Inferior parietal cortex (tissue), 1 donor: ENCODE results near the gene TNP1.

Experiments
- DNase-seq: peaks from one replicate; pipeline ENCODE4 v3.0.0-alpha.2; 2016; ENCODE audit errors: extremely low spot score

The TNP1 gene

GRCh38 chr2:216873573-216873972 lies 13.7 kb upstream of the TNP1 start:
- DNase-seq = no peak

GRCh38 chr2:216872624-216873023 lies 12.8 kb upstream of the TNP1 start:
- DNase-seq = no peak

- no peak for DNase-seq
Measured at GRCh38 chr2:216872040-216872439, 12.2 kb upstream of the TNP1 start.

GRCh38 chr2:216871333-216871934 lies 11.6 kb upstream of the TNP1 start:
- no peak for DNase-seq

GRCh38 chr2:216870508-216871332 lies 10.9 kb upstream of the TNP1 start:
- DNase-seq = no peak

GRCh38 chr2:216866515-216867095 lies 6.7 kb upstream of the TNP1 start:
- DNase-seq = no peak

- DNase-seq = no peak
Measured at GRCh38 chr2:216865658-216866057, 5.8 kb upstream of the TNP1 start.

GRCh38 chr2:216863946-216864345 lies 4.1 kb upstream of the TNP1 start:
- DNase-seq = no peak

- no peak for DNase-seq
Measured at GRCh38 chr2:216862628-216863398, 2.9 kb upstream of the TNP1 start.

- no peak for DNase-seq
Measured at GRCh38 chr2:216860426-216861137, 718 bp upstream of the TNP1 start.

GRCh38 chr2:216858312-216858711 lies 1.6 kb downstream of the TNP1 start:
- no peak for DNase-seq

GRCh38 chr2:216857131-216857550 lies 2.7 kb downstream of the TNP1 start:
- DNase-seq = no peak

- DNase-seq = no peak
Measured at GRCh38 chr2:216856406-216857065, 3.3 kb downstream of the TNP1 start.

- no peak for DNase-seq
Measured at GRCh38 chr2:216855605-216856004, 4.3 kb downstream of the TNP1 start.

- DNase-seq = no peak
Measured at GRCh38 chr2:216855079-216855478, 4.8 kb downstream of the TNP1 start.

- DNase-seq = no peak
Measured at GRCh38 chr2:216851486-216852090, 8.3 kb downstream of the TNP1 start.

GRCh38 chr2:216850665-216851322 lies 9.1 kb downstream of the TNP1 start:
- no peak for DNase-seq

GRCh38 chr2:216849987-216850386 lies 9.9 kb downstream of the TNP1 start:
- DNase-seq = peak; percentile 45

GRCh38 chr2:216845426-216845825 lies 14.4 kb downstream of the TNP1 start:
- DNase-seq = no peak

- no peak for DNase-seq
Measured at GRCh38 chr2:216842636-216843035, 17.2 kb downstream of the TNP1 start.
